ENCODE measurements around the gene ANKRD34A. TPM values are rescaled to one million over a fixed set of nuclear protein-coding genes. Genes with fewer than 3 reads are reported as not detected.

Gene ANKRD34A
- total RNA-seq, 1 donor from 2014 or later = under 0.01 TPM

Other genes starting within 250 kb of the ANKRD34A start
- gene CD160, start 245.1 kb downstream of the ANKRD34A start, total RNA-seq = not detected in 2 replicates
- 10.4 and 12.8 TPM in 2 replicates for gene RNF115, start 140.5 kb downstream of the ANKRD34A start, total RNA-seq
- 21.2 and 25.7 TPM in 2 replicates for gene POLR3C, start 140.4 kb downstream of the ANKRD34A start, total RNA-seq
- gene NUDT17, start 118.9 kb downstream of the ANKRD34A start, total RNA-seq = 1.9 and 2.8 TPM in 2 replicates
- 4.5 and 6.4 TPM in 2 replicates for gene PIAS3, start 105.5 kb downstream of the ANKRD34A start, total RNA-seq
- under 0.01 TPM in 2 replicates for gene ANKRD35, start 78.7 kb downstream of the ANKRD34A start, total RNA-seq
- gene ITGA10, start 54.5 kb downstream of the ANKRD34A start, total RNA-seq = 1.6 and 4.9 TPM in 2 replicates
- gene PEX11B, start 45.9 kb downstream of the ANKRD34A start, total RNA-seq = 27.5 and 32.1 TPM in 2 replicates
- gene RBM8A, start 37.1 kb downstream of the ANKRD34A start, total RNA-seq = 60.6 and 82.2 TPM in 2 replicates
- gene LIX1L, start 6.6 kb downstream of the ANKRD34A start, total RNA-seq = 21.1 and 26.0 TPM in 2 replicates
- gene POLR3GL, start 115 bp upstream of the ANKRD34A start, total RNA-seq = 12.4 and 12.6 TPM in 2 replicates
- gene TXNIP, start 32.0 kb upstream of the ANKRD34A start, total RNA-seq = 47.5 and 53.2 TPM in 2 replicates
- gene HJV, start 57.2 kb upstream of the ANKRD34A start, total RNA-seq = not detected in 2 replicates
- gene NBPF10, start 180.2 kb upstream of the ANKRD34A start, total RNA-seq = 0.51 and 0.89 TPM in 2 replicates

Data from dermis microvascular lymphatic vessel endothelial cell (primary cell).